NOMO-1 treated with dmso at 0.1 percent for 144 hours (cell line): ENCODE data around the gene TMEM26.

ENCODE experiments used
- DNase-seq: peaks from one replicate; lab custom pipeline; 2025; ENCODE audit not compliant: unreplicated experiment; lab: John Stamatoyannopoulos, UW

TMEM26 gene

GRCh38 chr10:61452655-61453641 lies at the start of gene TMEM26:
Gene TMEM26, minus strand, starts transcription at chr10:61453381. Its CDS starts 300 bp downstream, at chr10:61453081.
- DNase-seq: no peak

GRCh38 chr10:61500460-61500859 lies 47.3 kb upstream of the TMEM26 start:
- DNase-seq: no peak

- no peak for DNase-seq
These were observed 39.3 kb upstream of the TMEM26 start for GRCh38 chr10:61492364-61492995.

GRCh38 chr10:61487506-61487905 lies 34.3 kb upstream of the TMEM26 start:
- no peak for DNase-seq

GRCh38 chr10:61486738-61487396 lies 33.7 kb upstream of the TMEM26 start:
- DNase-seq: peak; percentile 41

- no peak for DNase-seq
These were observed 33.1 kb upstream of the TMEM26 start for GRCh38 chr10:61486251-61486650.

- no peak for DNase-seq
These were observed 28.4 kb upstream of the TMEM26 start for GRCh38 chr10:61481597-61481996.

- no peak for DNase-seq
These were observed 27.0 kb upstream of the TMEM26 start for GRCh38 chr10:61480208-61480607.

GRCh38 chr10:61478621-61479312 lies 25.6 kb upstream of the TMEM26 start:
- DNase-seq: no peak

GRCh38 chr10:61477451-61477850 lies 24.3 kb upstream of the TMEM26 start:
- no peak for DNase-seq

- no peak for DNase-seq
These were observed 23.3 kb upstream of the TMEM26 start for GRCh38 chr10:61476529-61476928.

- DNase-seq: no peak
These were observed 22.3 kb upstream of the TMEM26 start for GRCh38 chr10:61475449-61475873.

- no peak for DNase-seq
These were observed 19.0 kb upstream of the TMEM26 start for GRCh38 chr10:61472090-61472674.

- DNase-seq: no peak
These were observed 18.3 kb upstream of the TMEM26 start for GRCh38 chr10:61471491-61471890.

- DNase-seq: no peak
These were observed 17.6 kb upstream of the TMEM26 start for GRCh38 chr10:61470740-61471139.

- no peak for DNase-seq
These were observed 12.9 kb upstream of the TMEM26 start for GRCh38 chr10:61465901-61466632.

GRCh38 chr10:61465171-61465496 lies 12.0 kb upstream of the TMEM26 start:
- DNase-seq: no peak

GRCh38 chr10:61464461-61465170 lies 11.4 kb upstream of the TMEM26 start:
- DNase-seq: no peak
